Bone marrow (tissue), 2 donors: Measurements from ENCODE around the gene TFEB.
"Not testable (repeated sequence)": the region's sequence is repeated elsewhere in the genome, so short reads cannot be mapped to it uniquely, and the experiment has no call there.

Experiments
- DNase-seq, 2 donors: peaks; one replicate each; lab custom pipeline; 2025; lab: John Stamatoyannopoulos, UW

TFEB gene

GRCh38 chr6:41735427-41736185 lies at the start of gene TFEB:
Gene TFEB, minus strand, starts transcription at chr6:41735608. Its CDS starts 44,395 bp downstream, at chr6:41691213.
- peak; percentile 79 to 91 for DNase-seq

DNA sequence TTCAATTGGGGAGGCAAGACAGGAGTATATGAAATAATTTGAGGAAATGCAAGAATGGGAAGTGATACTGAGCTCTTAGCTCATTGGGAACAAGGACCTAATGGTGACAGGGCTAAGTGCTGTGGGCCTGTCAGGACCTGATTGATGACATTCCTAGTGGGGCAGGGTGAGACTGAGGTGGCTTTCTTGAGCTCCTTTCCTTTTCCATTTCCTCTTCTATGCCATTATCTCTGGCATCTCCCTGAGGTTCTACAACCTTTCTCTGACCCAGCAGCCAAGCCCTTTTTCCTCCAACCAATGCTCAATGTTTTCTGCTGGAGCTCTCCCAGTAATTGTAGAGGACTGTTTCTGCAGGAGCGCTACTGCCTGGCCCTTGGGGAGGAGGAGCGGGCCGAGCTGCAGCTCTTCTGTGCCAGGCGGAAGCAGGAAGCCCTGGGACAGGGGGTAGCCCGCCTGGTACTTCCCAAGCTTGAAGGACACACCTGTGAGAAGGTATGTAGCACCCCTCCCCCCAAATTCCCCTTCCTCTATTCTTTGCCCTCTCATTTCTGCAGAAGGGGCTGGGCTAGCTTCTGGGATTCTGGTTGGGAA lies 49.3 kb upstream of the TFEB start:
- DNase-seq, result no peak

GRCh38 chr6:41783106-41783780 lies 47.8 kb upstream of the TFEB start:
- no peak for DNase-seq

GRCh38 chr6:41781366-41781730 lies 45.9 kb upstream of the TFEB start:
- DNase-seq, result no peak

DNA sequence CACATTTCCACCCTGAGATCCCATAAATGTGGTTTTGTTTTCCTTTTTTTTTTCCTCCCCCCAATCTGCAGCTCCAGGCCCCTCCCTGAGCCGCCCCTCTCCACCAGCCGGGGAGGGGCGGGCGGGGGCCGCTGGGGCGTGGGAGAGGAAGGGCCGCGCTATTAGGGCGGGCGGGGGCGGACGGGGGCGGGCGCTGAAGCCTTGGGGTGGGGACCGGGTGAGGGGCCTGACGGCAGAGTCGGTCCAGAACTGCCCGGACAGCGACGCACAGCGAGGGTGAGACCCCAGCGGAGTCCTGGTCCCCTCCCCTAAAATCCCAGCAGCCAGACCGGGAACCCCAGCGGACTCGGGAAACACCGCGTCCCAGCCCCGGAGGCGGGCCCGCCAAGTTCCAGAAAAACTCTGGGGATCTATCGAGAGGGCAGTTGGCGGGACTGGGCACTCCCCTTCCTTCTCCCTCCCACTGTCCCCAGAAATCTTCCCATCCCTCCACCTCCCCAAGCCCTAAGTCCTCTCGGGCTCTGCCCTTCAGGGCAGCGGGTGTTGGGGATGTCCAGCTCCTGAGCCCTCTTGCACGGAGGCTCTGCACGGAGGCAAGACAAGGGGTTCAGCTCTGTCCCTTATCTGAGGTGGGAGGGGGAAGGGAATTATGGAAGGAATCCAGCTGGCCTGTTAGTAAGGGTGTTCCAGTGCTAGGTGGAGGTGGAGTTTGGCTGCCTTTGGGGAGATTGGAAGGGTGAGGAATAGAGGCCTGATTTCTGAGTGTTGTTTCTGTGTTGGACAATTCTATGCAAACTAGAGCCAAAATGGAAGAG lies 45.4 kb upstream of the TFEB start, which contains the start of gene PRICKLE4:
Gene PRICKLE4, plus strand, starts transcription at position 232 of the 815 bp plus-strand sequence. CDS start 2,692 bp downstream, outside the sequence.
- DNase-seq, result no peak

- DNase-seq, result peak; percentile 90 to 91
Measured at GRCh38 chr6:41779788-41780550, 44.6 kb upstream of the TFEB start, which contains the start of gene FRS3. Gene FRS3, minus strand, starts transcription at chr6:41779900. Its CDS starts 2,913 bp downstream, at chr6:41776987.

- no peak for DNase-seq
Measured at GRCh38 chr6:41779336-41779735, 43.9 kb upstream of the TFEB start.

- no peak for DNase-seq
Measured at GRCh38 chr6:41778895-41779294, 43.5 kb upstream of the TFEB start.

- DNase-seq, result peak in 1 of 2 donors; percentile 8
Measured at GRCh38 chr6:41777551-41778285, 42.3 kb upstream of the TFEB start.

GRCh38 chr6:41775293-41775882 lies 40.0 kb upstream of the TFEB start:
- DNase-seq, result no peak

DNA sequence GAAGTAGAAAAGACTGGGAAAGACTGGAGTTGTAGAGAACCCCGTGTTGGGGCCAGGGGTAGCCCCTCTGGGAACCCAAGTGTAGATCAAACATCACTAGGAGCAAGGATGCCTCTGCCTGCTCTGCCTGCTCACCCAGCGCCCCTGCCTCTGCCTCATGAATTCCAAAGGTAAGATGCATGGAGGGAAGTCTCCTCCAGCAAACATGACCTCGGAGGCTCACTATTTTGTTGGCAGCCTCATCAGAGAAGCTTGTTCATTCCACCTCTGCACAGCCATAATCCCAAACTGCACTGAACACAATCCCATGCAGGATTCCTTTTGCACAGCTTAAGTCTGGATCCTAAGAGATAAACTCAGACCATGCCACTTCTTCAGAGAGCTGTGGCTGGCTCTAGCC lies 39.4 kb upstream of the TFEB start:
- no peak for DNase-seq

- DNase-seq, result no peak
Measured at GRCh38 chr6:41771058-41771983, 35.9 kb upstream of the TFEB start.

DNA sequence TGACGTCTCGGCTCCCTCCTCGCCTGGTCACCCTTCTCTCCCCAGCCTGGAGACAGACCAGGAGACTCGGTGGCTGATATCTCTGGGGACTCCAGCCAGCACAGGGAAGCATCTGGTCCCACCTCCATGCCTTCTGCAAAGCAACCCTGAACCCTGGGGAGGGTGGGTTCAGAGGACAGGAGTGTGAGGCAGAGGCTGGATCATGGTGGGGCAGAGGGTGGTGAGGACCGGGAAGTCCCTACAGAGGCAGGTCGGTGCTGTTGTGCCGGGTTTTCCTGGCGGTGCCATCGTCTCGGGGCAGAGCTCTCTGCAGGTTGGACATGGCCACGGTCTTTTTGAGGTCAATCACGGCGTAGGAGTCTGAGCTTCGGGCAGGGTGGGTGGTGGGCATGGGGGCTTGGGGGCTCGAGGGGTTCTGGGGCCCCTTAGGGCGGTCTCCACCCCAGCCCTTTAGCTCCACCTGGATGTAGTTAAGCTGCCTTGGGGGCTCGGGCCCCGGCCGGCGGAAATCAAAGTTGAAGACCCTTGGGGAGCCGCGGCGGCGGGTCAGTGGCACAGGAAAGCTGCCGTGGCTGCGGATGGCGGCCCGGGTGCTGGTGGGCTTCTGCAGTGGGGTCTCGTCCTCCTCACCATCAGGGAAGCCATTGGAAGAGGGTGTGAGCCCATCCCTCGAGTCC lies 35.1 kb upstream of the TFEB start:
- no peak for DNase-seq

GRCh38 chr6:41769376-41769775 lies 34.0 kb upstream of the TFEB start:
- no peak for DNase-seq

DNA sequence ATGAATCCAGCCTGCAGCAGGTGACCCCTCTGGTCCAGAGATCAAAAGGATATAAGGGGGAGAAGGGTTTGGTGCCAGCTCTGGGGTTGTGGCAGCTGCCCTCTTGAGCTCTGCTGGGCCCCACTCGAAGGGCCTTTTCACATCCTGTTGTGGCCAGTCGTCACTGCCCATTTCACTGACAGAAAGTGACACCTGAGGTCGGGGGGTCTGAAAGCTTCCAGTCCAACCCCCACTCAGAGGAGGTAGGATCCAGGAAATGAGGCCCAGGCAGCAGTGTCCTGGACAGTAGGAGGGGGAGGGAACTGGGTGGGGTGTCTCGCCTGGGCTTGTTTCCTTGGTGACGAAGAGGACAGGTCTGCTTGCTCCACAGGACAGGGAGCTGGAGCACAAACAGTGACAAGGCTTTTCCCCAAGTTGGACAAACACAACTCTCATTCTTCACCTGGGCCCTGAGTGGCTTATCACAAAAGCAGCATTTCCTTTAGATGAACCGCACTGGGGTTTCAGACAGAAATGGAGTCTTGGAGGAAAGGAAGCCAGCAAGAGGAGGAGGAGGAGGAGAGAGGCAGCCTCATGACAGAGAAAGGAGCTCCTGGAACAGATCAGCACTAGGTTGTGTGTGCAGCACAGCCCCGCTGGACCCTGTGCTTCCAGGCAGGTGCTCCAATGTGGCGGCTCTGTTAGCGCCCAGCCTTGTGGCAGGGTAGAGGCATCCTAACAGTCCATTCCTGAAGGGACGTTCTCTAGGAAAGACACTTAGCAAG lies 33.3 kb upstream of the TFEB start:
- DNase-seq, result no peak

GRCh38 chr6:41767112-41767833 lies 31.9 kb upstream of the TFEB start:
- DNase-seq, result no peak

- not testable (repeated sequence) for DNase-seq
Measured at GRCh38 chr6:41766043-41766664, 30.7 kb upstream of the TFEB start.
